Measurements from ENCODE around the gene NAP1L4.

DNA sequence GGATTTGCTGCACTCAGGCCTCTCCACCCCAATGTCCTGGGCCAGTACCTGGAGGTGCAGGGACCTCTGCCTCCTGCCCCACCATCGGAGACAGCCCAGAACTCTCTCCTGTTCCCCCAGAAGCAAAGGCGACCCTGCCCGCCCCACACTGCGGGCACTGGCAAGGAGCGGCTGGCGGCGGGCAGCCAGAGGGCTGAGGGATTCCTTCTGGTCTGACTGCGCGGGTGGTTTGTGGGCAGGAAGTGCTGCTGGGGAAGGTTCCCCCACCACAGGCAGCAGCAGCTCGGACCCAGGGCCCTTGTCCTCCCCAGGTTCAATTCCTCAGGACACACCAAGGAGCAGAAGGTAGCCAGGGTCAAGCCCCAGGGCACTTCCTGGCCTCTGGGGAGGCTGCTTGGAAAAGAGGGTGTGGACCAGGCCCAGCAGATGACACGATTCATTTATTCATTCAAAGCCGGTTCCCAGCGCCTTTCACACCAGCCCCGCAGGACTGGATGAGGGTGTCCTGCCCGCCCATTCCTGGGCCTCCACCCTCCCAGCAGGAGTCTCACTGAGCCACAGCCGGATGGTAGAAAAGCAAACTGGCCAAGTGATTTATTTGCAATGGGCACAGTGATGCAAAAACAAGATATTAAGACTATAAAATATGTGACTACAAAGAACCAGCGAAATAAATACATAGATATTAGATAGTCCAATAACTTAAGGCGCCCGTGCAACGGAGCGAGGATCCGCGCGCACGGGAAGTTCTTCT lies 64.1 kb downstream of the NAP1L4 start:
- TF ChIP-seq, protein P1, sequence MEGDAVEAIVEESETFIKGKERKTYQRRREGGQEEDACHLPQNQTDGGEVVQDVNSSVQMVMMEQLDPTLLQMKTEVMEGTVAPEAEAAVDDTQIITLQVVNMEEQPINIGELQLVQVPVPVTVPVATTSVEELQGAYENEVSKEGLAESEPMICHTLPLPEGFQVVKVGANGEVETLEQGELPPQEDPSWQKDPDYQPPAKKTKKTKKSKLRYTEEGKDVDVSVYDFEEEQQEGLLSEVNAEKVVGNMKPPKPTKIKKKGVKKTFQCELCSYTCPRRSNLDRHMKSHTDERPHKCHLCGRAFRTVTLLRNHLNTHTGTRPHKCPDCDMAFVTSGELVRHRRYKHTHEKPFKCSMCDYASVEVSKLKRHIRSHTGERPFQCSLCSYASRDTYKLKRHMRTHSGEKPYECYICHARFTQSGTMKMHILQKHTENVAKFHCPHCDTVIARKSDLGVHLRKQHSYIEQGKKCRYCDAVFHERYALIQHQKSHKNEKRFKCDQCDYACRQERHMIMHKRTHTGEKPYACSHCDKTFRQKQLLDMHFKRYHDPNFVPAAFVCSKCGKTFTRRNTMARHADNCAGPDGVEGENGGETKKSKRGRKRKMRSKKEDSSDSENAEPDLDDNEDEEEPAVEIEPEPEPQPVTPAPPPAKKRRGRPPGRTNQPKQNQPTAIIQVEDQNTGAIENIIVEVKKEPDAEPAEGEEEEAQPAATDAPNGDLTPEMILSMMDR (IDR thresholded peaks at IDR 0.05; ENCODE audit: low read length), result no peak
- no peak for TF ChIP-seq EZH2 (IDR thresholded peaks at IDR 0.05; ENCODE audit: borderline replicate concordance, low read length)

Measured in OCI-LY1 (cell line).